Measurements from ENCODE around the gene DNER.

DNA sequence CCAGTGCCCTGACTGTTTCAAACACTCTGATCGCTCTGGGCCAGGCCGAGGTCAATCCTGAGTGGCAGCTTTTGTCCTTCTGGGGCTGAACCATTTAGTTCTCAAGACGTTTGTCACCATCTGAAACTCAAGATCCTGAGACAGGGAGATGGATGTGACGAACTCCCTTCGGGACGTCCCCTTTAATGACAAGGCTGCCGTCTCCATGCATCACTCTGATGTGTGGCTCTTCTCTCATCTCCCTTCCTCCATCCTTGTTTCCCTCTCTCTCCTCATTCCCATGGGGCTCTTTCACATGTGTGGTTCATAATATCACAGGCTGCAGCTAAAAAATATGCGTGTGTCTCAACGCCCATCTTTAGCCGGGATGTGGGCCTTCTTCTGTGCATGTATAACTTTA lies 189.6 kb downstream of the DNER start:
- TF ChIP-seq, protein P1, sequence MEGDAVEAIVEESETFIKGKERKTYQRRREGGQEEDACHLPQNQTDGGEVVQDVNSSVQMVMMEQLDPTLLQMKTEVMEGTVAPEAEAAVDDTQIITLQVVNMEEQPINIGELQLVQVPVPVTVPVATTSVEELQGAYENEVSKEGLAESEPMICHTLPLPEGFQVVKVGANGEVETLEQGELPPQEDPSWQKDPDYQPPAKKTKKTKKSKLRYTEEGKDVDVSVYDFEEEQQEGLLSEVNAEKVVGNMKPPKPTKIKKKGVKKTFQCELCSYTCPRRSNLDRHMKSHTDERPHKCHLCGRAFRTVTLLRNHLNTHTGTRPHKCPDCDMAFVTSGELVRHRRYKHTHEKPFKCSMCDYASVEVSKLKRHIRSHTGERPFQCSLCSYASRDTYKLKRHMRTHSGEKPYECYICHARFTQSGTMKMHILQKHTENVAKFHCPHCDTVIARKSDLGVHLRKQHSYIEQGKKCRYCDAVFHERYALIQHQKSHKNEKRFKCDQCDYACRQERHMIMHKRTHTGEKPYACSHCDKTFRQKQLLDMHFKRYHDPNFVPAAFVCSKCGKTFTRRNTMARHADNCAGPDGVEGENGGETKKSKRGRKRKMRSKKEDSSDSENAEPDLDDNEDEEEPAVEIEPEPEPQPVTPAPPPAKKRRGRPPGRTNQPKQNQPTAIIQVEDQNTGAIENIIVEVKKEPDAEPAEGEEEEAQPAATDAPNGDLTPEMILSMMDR (conservative IDR thresholded peaks at IDR 0.05; ENCODE audit: low read depth, low read length), result no peak
- TF ChIP-seq EZH2 (IDR thresholded peaks at IDR 0.05; ENCODE audit: borderline replicate concordance, low read depth, low read length, poor library complexity, severe bottlenecking), result no peak
